NT2/D1 (cell line): ENCODE results near the gene TMEM63B.

Experiments
- DNase-seq: peaks from one replicate; pipeline ENCODE4 v3.0.0-alpha.2; 2011; ENCODE audit warnings: low read depth, low spot score
- H3K27me3 ChIP-seq: 2 replicates; pipeline ENCODE4 v1.6.0; 2011; ENCODE audit warnings: mild to moderate bottlenecking; ENCODE audit not compliant: insufficient read length, insufficient read depth
- H3K36me3 ChIP-seq: 2 replicates; pipeline ENCODE4 v1.6.1; 2011; ENCODE audit warnings: mild to moderate bottlenecking, low read length, mixed read lengths; ENCODE audit not compliant: insufficient read depth, insufficient read length
- H3K4me1 ChIP-seq: 2 replicates; pipeline ENCODE4 v1.5.1; 2011; ENCODE audit not compliant: insufficient read depth, insufficient read length
- H3K4me3 ChIP-seq: 2 replicates; pipeline ENCODE4 v1.5.1; 2011; ENCODE audit warnings: low read depth; ENCODE audit not compliant: insufficient read length
- H3K9ac ChIP-seq: 2 replicates; pipeline ENCODE4 v1.6.0; 2011; ENCODE audit warnings: low read depth; ENCODE audit not compliant: insufficient read length
- H3K9me3 ChIP-seq: 2 replicates; pipeline ENCODE4 v1.5.1; 2011; ENCODE audit warnings: mild to moderate bottlenecking, low read length; ENCODE audit not compliant: insufficient read depth
- SUZ12 ChIP-seq: IDR thresholded peaks from 2 replicates; pipeline ENCODE4 v1.6.1; 2011; ENCODE audit not compliant: insufficient read length, insufficient read depth; ENCODE audit errors: extremely low read depth
- YY1 ChIP-seq: IDR thresholded peaks from 2 replicates; pipeline ENCODE4 v1.6.1; 2011; ENCODE audit not compliant: insufficient read length, insufficient read depth
- ZNF274 ChIP-seq: IDR thresholded peaks from 2 replicates; pipeline ENCODE4 v1.6.1; 2011; ENCODE audit warnings: mild to moderate bottlenecking, low read depth, low read length

TMEM63B gene

DNA sequence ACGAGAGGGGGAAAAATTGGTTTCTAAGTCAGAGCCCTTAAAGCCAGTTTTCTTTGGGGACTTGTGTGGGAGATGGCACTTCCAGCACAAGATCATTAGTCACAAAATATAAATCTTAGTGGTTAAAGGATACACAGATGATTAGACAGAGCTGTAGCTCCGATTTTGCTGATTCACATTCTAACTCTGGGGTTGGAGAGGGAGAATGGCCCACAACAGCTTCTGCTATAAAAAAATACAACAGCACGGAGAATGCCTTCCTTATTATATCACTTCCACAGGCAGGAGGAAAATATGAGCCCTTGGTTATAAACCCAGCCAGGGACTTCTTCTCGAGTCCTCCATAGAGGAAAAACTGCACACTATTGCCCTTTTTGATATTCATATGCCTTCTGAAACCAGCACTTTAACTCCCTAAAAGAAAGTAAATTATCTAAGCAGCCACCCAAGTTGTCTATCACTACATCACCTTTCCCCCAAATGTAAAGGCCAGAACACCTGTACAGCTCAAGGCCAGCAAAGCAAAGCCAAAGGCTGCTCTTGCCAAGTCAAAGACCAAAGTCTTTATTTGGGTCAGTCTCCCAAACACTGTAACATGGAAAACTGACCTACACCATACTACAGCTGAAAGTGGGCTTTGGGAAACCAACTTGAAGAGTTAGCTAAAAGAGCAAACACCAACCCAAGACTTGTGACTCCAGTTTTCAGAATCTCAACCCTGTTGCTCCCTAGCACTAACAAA lies 10.5 kb upstream of the TMEM63B start:
- TF ChIP-seq SUZ12 (no peak), YY1 (no peak), ZNF274 (no peak)
- H3K9ac ChIP-seq: no peak overlapping the region
- H3K4me1 ChIP-seq: no peaks in the 10 kb centered on the region
- H3K4me3 ChIP-seq: no peak overlapping the region
- no peaks in the 10 kb centered on the region for H3K27me3 ChIP-seq
- H3K9me3 ChIP-seq: no peaks in the 10 kb centered on the region
- DNase-seq: no peak
- peaks cover 41% of the 10 kb centered on the region for H3K36me3 ChIP-seq

DNA sequence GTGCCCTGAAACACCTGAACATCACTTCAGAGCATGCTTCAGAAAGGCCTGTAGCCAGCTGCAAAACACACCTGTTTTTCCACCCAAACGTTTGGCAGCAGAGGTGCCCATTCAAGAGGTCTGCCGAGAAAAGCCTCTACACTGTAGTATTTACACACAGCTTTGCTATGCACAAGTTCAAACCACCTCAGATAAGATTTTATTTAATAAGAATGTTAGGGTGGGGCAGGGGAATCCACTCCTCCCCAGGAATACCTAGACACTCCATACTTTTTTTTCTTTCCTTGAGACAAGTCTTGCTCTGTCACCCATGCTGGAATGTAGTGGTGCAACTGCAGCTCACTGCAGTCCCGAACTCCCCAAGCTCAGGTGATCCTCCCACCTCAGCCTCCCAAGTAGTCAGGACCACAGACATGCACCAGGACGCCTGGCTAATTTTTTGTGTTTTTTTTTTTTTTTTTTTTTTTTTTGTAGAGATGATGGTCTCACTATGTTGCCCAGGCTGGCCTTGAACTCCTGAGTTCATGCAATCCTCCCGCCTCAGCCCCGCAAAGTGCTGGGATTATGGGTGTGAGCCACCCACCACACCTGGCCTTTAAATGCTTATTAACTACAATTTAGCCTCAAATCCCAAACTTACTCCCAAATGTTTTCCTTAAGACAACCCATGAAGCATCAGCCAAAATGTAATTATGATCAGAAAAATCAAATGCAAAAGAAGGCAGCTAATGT lies 9.8 kb upstream of the TMEM63B start:
- TF ChIP-seq ZNF274: no peak
- DNase-seq: no peak
- no peaks in the 10 kb centered on the region for H3K4me1 ChIP-seq
- H3K36me3 ChIP-seq: peaks cover 33% of the 10 kb centered on the region
- H3K27me3 ChIP-seq: no peaks in the 10 kb centered on the region
- H3K4me3 ChIP-seq: no peak overlapping the region
- no peak overlapping the region for H3K9ac ChIP-seq
- H3K9me3 ChIP-seq: no peaks in the 10 kb centered on the region

DNA sequence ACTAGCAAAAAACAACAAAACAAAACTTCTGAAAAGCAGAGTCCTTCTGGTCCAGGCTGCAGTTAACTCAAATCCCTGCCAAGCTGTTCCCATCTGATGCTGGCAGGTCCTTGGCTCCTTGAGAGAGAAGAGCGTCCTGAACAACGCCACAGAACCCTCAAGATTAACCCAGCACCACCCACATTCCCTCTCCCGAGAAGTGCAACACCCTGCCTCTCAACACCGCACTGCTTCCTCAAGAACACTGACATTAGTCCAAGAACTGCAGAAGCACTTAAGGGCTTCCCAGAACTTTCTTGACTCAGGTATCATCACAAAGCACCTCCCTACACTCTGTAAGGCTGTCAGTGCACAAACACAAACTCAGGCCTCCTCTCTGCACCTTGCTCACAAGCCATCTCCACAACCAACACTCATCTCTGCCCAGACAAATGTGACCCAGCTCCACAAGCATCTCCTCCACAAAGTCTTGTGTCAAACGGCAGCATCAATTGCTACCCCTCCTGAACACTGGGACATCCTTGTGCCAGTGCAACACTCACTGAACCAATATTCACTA lies 7.6 kb upstream of the TMEM63B start:
- Histone ChIP-seq H3K27me3 (no peaks in the 10 kb centered on the region), H3K4me1 (no peaks in the 10 kb centered on the region), H3K4me3 (no peak overlapping the region), H3K9me3 (no peaks in the 10 kb centered on the region), H3K36me3 (peaks cover 27% of the 10 kb centered on the region), H3K9ac (no peak overlapping the region)
- no peak for TF ChIP-seq ZNF274
- no peak for TF ChIP-seq YY1
- no peak for TF ChIP-seq SUZ12
- DNase-seq: no peak

DNA sequence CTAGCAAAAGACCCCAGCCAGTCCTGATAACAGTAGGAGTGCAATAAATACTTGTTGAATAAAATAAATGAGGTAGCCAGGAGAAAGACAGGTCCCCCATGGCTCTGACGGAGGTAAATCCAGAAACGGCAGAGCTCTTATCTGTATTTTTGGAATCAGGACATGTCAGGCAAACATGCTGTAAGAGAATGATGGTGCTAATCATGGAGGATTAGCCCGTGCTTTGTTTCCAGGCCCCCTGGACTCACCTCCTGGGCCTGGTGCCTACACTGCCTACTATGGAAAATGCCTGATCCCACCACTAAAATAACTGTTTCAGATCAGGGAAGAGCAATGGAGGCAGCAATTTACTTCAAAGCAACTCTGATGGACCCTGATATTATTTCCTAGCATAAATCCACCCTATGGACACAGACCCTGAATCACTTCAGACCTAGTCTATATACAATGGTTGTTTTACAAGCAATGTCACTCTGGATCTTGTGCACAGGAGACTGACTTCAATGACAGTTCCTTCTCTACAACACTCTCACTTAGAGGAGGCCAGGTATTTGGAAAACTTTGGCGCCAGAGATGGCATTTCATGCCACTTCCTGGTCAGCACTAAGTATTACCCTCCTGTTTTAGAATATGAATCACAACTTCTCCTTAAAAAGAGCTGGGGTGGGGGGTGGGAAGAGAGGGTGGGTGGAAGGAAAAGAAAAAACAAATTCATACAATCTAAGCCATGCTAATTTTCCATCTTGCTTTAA lies 6.5 kb upstream of the TMEM63B start:
- Histone ChIP-seq H3K27me3 (no peaks in the 10 kb centered on the region), H3K4me3 (no peak overlapping the region), H3K36me3 (peaks cover 19% of the 10 kb centered on the region), H3K4me1 (no peaks in the 10 kb centered on the region), H3K9me3 (no peaks in the 10 kb centered on the region), H3K9ac (no peak overlapping the region)
- TF ChIP-seq YY1 (no peak), SUZ12 (no peak), ZNF274 (no peak)
- DNase-seq: no peak

DNA sequence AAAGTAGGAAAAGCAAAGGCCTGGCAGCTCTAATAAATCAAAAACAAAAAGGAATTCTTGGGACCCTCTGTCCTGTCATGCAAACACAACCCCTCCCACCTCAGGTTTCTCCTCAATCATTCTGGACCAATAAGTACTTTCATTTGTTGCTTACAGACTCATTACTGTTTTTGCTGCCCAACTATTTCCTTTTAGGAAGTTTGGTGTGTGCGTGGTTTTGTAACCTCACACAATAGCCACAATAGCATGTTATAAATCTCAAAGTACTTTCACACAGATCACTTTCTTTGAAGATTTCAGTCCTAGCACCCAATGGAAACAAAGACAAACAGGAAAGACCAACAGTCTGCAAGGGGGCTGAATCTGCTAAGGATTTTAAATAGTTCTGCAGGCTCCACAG lies 4.6 kb upstream of the TMEM63B start:
- H3K4me3 ChIP-seq: no peak overlapping the region
- H3K4me1 ChIP-seq: no peaks in the 10 kb centered on the region
- no peaks in the 10 kb centered on the region for H3K9me3 ChIP-seq
- no peak for DNase-seq
- H3K36me3 ChIP-seq: peaks cover 16% of the 10 kb centered on the region
- peaks cover under 1% of the 10 kb centered on the region for H3K27me3 ChIP-seq
- TF ChIP-seq YY1 (no peak), ZNF274 (no peak), SUZ12 (no peak)
- no peak overlapping the region for H3K9ac ChIP-seq

DNA sequence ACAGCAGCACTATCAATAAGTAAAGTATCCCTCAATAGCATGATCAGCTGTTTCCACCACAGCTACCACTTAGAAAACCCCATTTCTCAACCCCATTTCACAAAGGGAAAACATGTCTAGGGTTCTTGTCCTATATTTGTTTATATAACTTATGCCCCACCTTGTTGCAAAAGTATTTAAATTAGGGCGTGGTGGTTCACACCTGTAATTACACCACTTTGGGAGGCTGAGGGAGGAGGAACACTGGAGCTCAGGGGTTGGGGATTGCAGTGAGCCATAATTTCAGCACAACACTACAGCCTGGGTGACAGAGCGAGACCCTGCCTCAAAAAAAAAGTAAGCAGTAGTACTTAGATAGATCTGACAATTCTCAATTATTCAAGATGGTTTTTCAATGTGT lies 3.8 kb upstream of the TMEM63B start:
- Histone ChIP-seq H3K4me3 (no peak overlapping the region), H3K36me3 (peaks cover 16% of the 10 kb centered on the region), H3K4me1 (peaks cover 3% of the 10 kb centered on the region), H3K9me3 (no peaks in the 10 kb centered on the region), H3K9ac (no peak overlapping the region), H3K27me3 (peaks cover 8% of the 10 kb centered on the region)
- TF ChIP-seq ZNF274 (no peak), YY1 (no peak), SUZ12 (no peak)
- DNase-seq: no peak
